ENCODE results near the gene MRPL20.
"Not testable (repeated sequence)": the region's sequence is repeated elsewhere in the genome, so short reads cannot be mapped to it uniquely, and the experiment has no call there.

Gene MRPL20

DNA sequence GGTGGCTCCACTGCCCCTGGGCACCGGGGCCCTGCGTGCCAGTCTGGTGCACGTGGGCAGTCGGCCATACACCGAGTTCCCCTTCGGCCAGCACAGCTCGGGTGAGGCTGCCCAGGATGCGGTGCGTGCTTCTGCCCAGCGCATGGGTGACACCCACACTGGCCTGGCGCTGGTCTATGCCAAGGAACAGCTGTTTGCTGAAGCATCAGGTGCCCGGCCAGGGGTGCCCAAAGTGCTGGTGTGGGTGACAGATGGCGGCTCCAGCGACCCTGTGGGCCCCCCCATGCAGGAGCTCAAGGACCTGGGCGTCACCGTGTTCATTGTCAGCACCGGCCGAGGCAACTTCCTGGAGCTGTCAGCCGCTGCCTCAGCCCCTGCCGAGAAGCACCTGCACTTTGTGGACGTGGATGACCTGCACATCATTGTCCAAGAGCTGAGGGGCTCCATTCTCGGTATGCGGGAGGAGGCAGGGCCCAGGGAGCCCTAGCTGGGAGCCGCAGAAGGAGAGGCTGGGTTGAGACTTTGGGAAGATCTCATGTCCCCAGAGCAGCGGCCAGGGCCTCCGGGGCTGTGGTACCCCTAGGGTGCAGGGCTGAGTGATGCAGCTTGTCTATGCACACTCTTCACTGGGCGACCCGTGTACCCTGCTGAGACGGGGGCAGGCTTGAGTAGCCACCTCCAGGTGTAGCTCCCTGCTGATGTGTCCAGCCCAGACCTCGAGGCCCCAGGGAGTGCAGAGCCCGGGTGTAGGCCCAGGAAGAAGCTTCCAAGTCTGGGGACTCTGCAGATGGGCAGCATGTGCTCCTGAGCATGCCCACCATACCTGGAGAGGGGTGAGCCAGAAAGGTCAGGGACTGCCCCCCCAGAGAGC is 30.2 kb upstream of the MRPL20 start:
- DNase-seq (ENCODE audit: low read depth) = no peak

DNA sequence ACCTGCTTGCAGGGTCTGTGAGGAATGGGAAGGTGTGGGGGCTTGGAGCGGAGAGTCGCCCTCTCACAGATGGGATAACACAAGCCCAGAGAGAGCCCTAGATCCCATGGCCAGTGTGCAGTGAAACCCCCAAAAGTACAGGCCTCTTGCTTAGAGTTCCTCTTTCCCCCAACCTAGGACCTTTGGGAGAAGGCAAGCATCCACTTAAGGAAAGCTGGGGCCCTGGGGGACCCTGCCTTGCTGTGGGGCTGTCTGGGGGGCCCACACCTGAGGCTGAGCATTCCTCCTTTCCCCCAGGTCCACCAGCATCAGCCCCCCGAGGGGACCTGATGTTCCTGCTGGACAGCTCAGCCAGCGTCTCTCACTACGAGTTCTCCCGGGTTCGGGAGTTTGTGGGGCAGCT is 29.5 kb upstream of the MRPL20 start:
- DNase-seq (ENCODE audit: low read depth) = no peak

DNA sequence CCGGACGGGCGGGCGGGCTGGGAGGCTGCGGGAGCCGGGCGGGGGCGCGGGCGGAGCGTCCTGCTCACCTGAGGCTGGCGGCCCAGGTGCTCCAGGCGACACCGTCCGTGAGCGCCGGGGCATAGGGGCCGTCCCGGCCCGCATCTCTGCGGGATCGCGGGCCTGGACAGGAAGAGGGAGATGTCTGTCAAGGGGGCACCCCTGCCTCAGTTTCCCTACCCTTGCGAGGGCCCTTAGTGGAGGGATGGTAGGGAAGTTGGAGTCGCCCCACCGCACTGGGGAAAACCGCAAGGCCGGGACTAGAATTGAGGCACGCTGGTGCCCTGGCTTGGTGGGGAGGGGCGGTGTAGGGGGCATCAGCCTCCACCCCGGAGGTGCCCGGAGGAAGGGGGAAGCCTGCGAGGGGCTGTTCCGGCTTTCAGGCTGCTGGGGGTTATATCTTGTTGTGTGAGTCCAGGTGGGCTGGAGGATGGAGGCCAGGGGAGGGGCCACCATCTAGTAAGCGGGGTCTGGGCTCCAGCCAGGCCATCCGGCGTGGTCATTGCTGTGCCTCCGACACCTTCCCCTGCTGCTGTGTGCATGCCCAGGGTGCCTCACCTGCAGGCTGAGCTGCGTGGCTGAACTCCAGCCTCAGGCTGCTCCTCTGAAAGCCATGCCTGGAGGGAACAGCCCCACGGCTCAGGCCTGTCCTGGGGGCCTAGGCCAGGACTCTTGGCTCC is 29.0 kb upstream of the MRPL20 start:
- no peak for DNase-seq (ENCODE audit: low read depth)

- no peak for DNase-seq (ENCODE audit: low read depth)
Measured at GRCh38 chr1:1435106-1435903, 28.2 kb upstream of the MRPL20 start, which contains the start of gene VWA1. TSS of gene VWA1 (plus strand) at chr1:1435690. CDS start at chr1:1435749, 59 bp downstream.

DNA sequence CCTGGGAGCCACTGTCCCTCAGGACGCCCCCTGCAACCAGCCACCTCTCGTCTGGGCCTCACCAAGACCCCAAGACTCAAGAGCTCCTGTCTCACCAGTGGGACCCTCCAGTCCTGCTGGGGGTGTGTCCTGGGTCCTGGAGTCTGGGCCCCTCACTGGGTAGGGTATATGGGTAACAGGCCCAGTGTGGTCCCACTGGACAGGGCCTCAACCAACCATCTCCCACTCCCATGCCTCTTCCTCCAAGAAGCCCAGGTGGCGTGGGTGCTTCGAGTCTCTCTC is 27.7 kb upstream of the MRPL20 start:
- DNase-seq (ENCODE audit: low read depth) = no peak

- no peak for DNase-seq (ENCODE audit: low read depth)
Measured at GRCh38 chr1:1434131-1434823, 27.2 kb upstream of the MRPL20 start.

DNA sequence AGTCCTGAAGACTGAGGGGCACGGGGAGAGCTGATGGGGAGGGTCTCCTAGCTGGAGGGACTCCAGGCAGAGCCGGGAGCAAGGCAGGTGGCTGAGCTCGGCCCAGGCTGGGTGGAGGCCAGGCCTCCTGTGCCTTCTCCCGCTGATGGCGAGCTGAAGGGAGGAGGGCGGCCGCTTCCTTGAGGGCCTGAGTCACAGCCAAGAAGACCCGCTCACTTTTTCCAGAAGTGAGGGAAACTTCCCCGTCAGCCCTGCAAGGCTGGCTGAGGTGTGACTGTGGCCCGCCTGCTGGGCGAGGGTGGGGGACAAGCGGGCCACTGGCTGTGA is 26.7 kb upstream of the MRPL20 start:
- DNase-seq (ENCODE audit: low read depth) = no peak

DNA sequence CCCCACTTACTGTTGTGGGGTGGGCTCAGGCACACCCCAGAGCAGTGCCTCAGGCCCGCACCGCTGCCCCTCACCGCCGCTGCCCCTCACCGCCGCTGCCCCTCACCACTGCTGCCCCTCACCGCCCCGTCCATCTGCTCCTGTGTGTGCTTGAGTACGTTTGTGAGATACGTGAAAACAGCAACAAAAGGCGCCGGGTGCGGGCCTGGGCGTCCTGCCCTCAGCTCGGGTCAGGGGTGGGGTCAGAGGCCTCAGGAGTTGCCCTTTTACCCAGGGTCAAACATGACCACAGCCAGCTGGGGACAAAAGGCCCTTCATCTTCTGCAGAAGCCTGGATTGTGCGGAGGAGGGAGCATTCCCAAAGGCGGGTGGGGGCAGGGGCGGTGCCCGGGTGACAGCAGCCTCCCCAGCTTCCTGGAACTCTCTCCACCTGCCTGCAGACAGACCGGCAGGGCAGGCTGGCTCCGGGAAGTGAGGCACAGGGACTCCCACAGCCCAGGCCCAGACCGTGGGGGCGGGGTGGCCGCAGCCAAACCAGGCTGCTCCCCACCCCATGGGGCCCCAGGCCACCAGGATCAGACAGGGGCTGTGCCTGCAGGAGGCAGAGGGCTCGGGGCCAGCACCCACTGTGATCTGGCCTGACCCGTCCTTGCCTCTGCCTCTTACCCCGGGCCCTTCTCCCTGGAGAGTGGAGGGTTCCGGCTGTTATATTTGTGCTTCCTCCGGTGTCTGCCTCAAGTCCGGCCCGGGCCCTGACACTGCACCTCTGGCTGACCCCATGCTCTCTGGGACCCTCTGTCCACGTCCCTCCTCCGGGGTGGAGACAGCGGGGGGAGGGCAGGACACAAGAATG is 26.1 kb upstream of the MRPL20 start:
- DNase-seq (ENCODE audit: low read depth) = no peak

DNA sequence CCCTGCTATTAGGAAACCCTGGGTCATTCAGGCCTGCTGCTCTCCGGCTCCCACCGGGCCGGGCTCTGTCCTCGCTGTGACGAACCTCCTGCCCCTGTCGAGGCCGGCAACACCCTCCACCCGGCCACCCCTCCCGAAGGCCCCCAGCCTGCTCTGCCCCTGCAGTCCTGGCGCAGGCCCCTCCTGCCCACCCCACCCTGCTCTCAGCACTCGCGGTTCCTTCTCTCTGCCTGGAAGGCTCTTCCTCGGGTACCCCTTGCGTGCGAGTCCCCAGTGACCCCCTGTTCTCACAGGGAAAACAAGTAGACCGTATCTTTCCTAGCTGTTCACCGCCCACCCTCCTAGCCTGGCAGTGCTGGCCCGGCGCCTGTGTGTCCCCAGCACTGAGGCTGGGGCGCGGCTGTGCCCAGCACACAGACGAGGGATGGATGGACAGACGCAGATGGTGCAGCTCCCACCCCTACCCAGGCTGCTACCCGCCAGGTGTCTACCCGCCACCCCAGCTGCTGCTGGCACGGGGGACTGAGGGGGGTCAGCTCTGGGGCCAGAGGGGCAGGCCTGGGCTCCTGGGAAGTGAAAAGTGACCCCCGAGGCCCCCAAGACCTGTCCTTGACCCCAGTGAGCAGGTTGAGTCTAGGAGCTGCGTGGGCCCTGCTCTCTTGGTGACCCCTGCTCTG is 25.3 kb upstream of the MRPL20 start:
- DNase-seq (ENCODE audit: low read depth) = no peak

DNA sequence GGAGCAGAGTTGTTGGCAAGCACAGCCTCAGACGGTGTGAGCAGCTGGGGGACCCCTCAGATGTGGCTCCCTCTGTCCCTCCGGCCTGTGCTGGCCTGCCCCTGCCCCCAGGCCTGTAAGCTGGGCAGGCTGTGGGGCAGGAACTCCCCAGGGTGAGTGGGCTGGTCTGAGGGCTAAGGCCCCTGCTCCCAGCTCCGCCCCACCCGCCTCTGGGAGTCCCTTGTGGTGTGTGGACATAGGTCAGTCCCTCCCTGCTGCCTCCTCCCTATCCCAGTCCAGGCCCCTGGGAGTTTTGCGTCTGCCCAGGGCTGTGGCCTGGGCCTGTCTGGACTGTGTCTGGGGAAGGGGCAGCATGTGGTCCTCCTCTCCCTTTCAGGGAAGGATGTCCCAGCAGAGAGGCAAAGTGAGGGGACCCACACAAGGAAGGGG is 24.8 kb upstream of the MRPL20 start:
- DNase-seq (ENCODE audit: low read depth) = no peak

DNA sequence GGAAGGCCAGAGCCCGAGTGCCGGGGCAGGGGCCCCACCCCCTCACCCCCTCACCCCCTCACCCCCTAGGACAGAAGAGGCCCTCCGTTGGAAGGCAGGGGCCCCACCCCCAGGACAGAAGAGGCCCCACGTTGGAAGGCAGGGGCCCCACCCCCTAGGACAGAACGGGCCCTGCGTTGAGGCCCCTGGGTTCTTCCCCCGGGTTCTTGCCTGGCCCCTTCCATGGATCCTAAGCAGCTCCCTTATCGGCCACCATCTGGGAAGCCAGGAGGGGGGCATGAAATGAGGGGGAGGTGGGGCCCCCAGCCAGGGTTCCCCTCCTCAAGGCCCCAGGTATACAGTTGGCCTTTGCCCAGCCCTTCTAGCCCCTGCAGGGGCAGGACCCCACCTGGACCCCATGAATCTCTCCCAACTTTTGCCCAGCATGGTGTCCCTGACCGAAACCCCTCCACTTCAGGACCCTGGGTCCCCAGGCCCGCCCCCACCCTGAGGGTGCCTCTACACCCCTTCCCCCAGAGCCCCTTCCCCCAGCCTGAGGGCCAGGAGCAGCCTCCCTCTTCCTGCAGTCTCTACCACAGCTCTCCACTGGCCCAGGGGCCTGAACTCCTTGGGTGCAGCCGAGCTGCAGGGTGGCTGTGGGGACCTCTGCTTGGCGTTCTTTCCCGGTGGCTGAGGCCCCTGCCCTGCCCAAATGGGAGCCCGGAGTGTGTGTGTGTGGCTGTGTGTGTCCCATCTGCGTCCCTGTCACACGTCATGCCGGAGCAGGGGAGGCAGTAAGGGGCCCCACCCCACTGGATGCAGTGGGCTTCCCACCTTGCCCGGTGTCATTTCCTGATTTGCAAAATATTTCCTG is 24.1 kb upstream of the MRPL20 start:
- DNase-seq (ENCODE audit: low read depth) = no peak

DNA sequence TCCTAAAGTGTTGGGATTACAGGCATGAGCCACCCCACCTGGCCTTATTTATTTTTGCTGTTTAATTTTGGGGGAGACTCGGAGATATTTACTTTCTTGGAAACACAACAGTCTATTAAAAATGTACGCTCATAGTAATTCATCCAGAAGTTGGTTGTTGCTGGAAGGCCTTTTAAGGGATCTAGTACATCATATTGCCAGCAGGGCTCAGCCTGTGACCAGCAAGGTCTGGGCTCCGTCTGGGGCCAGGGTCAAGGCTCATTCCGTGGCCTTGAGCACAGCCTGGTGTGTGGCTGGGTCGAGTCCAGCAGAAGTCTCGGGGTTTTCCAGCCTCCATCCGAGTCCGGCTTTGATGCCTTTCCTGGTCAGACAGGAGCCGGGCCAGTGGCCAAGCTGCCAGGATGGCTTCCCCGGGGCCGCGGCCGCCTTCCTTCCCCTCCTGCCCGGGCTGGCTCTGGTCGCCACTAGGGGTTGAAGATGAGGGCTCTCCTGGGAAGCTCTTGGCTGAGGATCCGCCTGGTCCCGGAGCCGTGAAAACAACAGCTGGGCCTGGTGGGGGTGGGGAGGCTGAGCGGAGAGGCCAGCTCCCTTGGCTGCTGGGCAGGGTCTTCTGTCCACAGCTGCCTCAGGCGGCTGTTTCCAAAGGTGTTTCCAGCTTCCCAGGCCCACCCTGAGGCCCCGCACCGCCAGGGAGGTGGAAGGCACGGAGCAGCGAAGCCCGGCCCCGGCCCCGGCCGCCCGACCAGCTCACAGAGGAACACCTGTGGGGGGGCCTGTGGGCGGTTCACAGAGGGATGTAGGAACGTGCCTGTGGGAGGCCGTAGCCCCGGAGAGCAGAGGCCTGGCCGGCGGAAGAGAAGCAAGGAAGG is 23.3 kb upstream of the MRPL20 start:
- DNase-seq (ENCODE audit: low read depth) = no peak

DNA sequence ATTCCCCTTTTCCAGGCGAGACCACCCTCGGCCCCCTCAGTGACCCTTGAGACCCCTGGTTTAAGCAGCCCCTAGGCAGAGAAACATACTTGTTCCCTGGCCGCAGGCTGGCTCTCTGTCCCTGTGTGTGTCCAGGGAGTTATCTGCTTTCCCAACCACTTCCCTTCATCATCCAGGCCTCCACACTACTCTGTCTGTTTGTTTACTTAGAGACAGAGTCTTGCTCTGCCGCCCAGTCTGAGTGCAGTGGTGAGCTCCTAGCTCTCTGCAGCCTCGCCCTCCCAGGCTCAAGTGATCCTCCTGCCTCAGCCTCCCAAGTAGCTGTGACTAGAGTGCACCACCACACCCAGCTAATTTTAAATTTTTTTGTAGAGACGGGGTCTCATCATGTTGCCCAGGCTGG is 22.6 kb upstream of the MRPL20 start:
- no peak for DNase-seq (ENCODE audit: low read depth)

GRCh38 chr1:1428967-1429366 is 21.9 kb upstream of the MRPL20 start:
- DNase-seq (ENCODE audit: low read depth) = not testable (repeated sequence)

GRCh38 chr1:1428174-1428573 is 21.1 kb upstream of the MRPL20 start:
- DNase-seq (ENCODE audit: low read depth) = no peak

GRCh38 chr1:1427820-1428148 is 20.7 kb upstream of the MRPL20 start:
- DNase-seq (ENCODE audit: low read depth) = no peak

DNA sequence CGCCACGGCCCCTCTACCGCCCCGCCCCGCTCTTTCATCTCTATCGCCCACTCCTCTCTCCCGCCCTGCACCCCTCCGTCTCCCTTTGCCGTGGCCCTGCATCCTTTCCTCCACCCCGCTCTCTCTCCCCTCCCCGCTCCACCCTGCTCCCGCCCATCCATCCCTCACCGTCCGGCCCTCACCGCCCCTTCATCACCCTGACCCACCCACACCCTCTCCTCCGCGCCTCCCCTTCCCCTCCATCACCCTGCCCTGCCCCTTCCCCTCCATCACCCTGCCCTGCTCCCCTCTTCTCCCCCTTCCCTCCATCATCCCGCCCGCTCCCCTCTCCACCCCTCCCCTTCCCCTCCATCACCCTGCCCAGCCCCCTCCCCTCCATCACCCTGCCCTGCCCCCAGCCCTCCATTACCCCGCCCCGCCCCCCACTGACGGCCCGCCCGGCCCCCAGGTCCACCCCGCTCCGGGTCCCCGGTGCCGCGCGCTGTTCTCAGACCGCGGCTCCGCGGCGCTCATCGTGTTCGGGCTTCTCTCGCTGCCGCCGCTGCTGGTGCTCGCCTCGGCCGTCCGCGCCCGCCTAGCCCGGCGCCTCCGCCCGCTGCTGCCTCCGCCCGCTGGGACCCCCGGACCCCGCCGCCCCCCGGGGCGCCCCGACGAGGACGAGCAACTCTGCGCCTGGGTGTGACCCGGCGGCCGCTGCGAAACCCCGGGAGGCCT is 20.2 kb upstream of the MRPL20 start:
- no peak for DNase-seq (ENCODE audit: low read depth)

DNA sequence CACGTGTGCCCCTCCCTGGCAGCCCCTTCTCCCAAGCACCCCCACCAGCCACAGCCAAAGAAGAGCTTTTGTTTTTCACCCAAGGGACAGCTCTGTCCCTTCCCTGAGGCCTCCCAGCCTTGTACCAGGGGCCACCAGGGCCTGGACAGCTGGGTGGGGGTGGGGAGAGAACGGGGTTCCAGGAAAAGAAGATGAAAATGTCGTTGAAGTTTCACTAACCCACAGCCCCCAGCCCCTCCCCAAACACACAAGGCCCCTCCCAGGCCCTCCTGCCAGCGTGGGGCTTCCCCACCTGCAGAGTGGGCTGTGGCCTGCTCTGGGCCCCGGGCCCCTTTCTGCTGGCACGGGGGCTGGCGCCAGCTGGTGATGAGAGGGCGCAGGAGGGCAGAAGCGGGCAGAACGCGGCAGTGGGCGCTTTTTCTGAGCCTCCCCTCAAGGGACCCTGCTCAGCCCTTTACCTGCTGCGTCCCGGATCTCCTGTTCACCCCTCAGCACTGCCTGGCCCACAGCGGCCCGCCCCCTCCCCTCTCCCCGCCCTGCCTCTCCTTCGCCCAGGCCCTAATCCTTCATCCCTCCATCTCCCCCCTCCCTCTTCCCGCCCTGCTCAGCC is 19.5 kb upstream of the MRPL20 start:
- DNase-seq (ENCODE audit: low read depth) = no peak

All from HS-5 (cell line).